ENCODE results near the gene KLHL29. TPM values are rescaled to one million over a fixed set of nuclear protein-coding genes. Genes with fewer than 3 reads are reported as not detected.

Gene KLHL29
- total and polyA plus RNA-seq, 2 of the 13 experiments (the other 11 are each of a cell fraction or from before 2014, with no cell fraction given), result 0.01 TPM; not detected in 1

- no peak for TF ChIP-seq KIAA2018 (CRISPR knock-in tag; IDR thresholded peaks at IDR 0.05; ENCODE audit: borderline replicate concordance)
- peak; percentile 82 for TF ChIP-seq ZNF772 (CRISPR knock-in tag; IDR thresholded peaks at IDR 0.05)
- no peak for TF ChIP-seq MED8 (CRISPR knock-in tag; IDR thresholded peaks at IDR 0.05; ENCODE audit: insufficient replicate concordance)
- TF ChIP-seq ELF3 (CRISPR knock-in tag; IDR thresholded peaks at IDR 0.05), result peak; percentile 60; the same call in 1 of the 2 replicates
- TF ChIP-seq ARID2 (CRISPR knock-in tag; IDR thresholded peaks at IDR 0.05; ENCODE audit: borderline replicate concordance), result no peak
- no peak for TF ChIP-seq CHCHD3 (CRISPR knock-in tag; IDR thresholded peaks at IDR 0.05)
- TF ChIP-seq ZNF800 (CRISPR knock-in tag; IDR thresholded peaks at IDR 0.05), result peak; percentile 51; the same call in 1 of the 2 replicates
- no peak for TF ChIP-seq ZNF12 (CRISPR knock-in tag; IDR thresholded peaks at IDR 0.05)
- TF ChIP-seq MIER3 (CRISPR knock-in tag; IDR thresholded peaks at IDR 0.05; ENCODE audit: borderline replicate concordance), result peak; percentile 55; the same call in 1 of the 2 replicates
- TF ChIP-seq SOX6 (IDR thresholded peaks at IDR 0.05), result no peak
- TF ChIP-seq SOX6 (CRISPR knock-in tag; IDR thresholded peaks at IDR 0.05), result peak; percentile 48; the same call in 1 of the 2 replicates
- TF ChIP-seq TOPORS (CRISPR knock-in tag; IDR thresholded peaks at IDR 0.05), result no peak
- 0 out of 4 replicates have a peak, but pooled peaks of 1 of the 2 experiments have one; percentile 54 for TF ChIP-seq REST (IDR thresholded peaks at IDR 0.05; ENCODE audit: borderline replicate concordance in 1 of 2, low read depth in 1 of 2, low read length in 2 of 2)
- no peak for TF ChIP-seq ZEB1 (IDR thresholded peaks at IDR 0.05; ENCODE audit: insufficient replicate concordance, low read depth)
- TF ChIP-seq ZNF530 (CRISPR knock-in tag; IDR thresholded peaks at IDR 0.05; ENCODE audit: low read depth), result no peak
- peak; percentile 37; the same call in 1 of the 2 replicates for TF ChIP-seq ZZZ3 (CRISPR knock-in tag; IDR thresholded peaks at IDR 0.05; ENCODE audit: borderline replicate concordance)
- no peak for TF ChIP-seq STAT5B (CRISPR knock-in tag; IDR thresholded peaks at IDR 0.05)
Observed at GRCh38 chr2:23658466-23658942, 273.5 kb downstream of the KLHL29 start (continued).

All from HepG2 (cell line).